Esophagus muscularis mucosa (tissue), 3 donors: Measurements from ENCODE around the gene NEU3.

Experiments used
- POLR2A ChIP-seq: fragments of 450-650 bp; IDR thresholded peaks from one replicate; pipeline ENCODE4 v1.6.1; 2017; ENCODE audit warnings: antibody characterized with exemption, moderate library complexity, mild to moderate bottlenecking, low read depth
- POLR2AphosphoS5 ChIP-seq, 2 donors: sonication (generic); formaldehyde crosslinking; IDR thresholded peaks; one replicate each; pipeline ENCODE4 v1.6.1; 2017; ENCODE audit warnings: antibody characterized with exemption in 2 of 2
- TF ChIP-seq, protein P1 (sequence below), 3 experiments: fragments of 200-600 bp in 2 of 3; fragments of 450-650 bp in 1 of 3; sonication (generic) in 2 of 3; IDR thresholded peaks; one replicate each; pipeline ENCODE4 v1.5.1; 2017 to 2019; ENCODE audit warnings: antibody characterized with exemption in 3 of 3, mild to moderate bottlenecking in 2 of 3, moderate library complexity in 1 of 3

DNA sequence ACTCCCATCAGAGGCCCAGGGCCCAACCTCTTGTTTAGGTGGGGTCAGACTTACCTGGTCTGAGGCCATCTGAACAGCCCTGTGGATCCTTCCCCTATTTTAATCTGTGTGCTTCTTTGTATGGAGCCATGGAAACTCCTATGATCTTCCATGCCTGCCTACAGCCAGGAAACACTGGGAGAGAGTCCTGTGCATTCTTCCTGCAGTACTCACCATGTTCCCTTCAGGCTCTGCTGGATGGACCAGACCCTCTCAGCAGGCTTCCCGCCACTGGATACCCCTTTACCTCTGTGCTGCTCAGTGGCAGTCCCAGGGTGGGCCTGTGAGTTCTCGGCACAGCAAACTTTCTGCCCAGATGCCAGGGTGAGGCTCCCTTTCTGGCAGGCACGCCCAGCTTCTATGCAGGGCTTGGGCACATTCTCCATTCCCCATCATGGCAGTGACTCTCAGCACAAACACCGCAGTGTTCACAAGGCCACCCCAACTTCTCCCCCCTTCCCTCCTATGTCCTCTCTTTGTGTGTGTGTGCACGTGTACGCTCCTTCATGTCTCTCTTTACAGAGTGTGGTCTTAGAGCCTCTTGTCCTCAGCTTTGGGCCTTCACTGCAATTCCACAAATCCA lies 34.8 kb downstream of the NEU3 start:
- TF ChIP-seq, protein P1, sequence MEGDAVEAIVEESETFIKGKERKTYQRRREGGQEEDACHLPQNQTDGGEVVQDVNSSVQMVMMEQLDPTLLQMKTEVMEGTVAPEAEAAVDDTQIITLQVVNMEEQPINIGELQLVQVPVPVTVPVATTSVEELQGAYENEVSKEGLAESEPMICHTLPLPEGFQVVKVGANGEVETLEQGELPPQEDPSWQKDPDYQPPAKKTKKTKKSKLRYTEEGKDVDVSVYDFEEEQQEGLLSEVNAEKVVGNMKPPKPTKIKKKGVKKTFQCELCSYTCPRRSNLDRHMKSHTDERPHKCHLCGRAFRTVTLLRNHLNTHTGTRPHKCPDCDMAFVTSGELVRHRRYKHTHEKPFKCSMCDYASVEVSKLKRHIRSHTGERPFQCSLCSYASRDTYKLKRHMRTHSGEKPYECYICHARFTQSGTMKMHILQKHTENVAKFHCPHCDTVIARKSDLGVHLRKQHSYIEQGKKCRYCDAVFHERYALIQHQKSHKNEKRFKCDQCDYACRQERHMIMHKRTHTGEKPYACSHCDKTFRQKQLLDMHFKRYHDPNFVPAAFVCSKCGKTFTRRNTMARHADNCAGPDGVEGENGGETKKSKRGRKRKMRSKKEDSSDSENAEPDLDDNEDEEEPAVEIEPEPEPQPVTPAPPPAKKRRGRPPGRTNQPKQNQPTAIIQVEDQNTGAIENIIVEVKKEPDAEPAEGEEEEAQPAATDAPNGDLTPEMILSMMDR (IDR thresholded peaks at IDR 0.05): no peak
- TF ChIP-seq POLR2A: no peak
- TF ChIP-seq POLR2AphosphoS5 (IDR thresholded peaks at IDR 0.05): no peak
